Cardiac fibroblast (primary cell): ENCODE data around the gene CARD10.

Experiments used
- DNase-seq, 2 donors: peaks; one replicate each; pipeline versions ENCODE4 v3.0.0 to v3.0.0-alpha.2; 2010; ENCODE audit warnings: low read depth in 2 of 2
- H3K4me3 ChIP-seq, 2 donors: replicated peaks in 1 of 2; 1 replicate in 1 of 2; 2 replicates in 1 of 2; pipeline ENCODE4 v1.5.1; 2011; ENCODE audit warnings: low read depth in 2 of 2, low read length in 2 of 2, mild to moderate bottlenecking in 2 of 2, moderate library complexity in 1 of 2
- CTCF ChIP-seq: IDR thresholded peaks from one replicate; pipeline ENCODE4 v1.5.1; 2011; ENCODE audit warnings: low read depth, mild to moderate bottlenecking, low read length, inconsistent platforms

Gene CARD10

DNA sequence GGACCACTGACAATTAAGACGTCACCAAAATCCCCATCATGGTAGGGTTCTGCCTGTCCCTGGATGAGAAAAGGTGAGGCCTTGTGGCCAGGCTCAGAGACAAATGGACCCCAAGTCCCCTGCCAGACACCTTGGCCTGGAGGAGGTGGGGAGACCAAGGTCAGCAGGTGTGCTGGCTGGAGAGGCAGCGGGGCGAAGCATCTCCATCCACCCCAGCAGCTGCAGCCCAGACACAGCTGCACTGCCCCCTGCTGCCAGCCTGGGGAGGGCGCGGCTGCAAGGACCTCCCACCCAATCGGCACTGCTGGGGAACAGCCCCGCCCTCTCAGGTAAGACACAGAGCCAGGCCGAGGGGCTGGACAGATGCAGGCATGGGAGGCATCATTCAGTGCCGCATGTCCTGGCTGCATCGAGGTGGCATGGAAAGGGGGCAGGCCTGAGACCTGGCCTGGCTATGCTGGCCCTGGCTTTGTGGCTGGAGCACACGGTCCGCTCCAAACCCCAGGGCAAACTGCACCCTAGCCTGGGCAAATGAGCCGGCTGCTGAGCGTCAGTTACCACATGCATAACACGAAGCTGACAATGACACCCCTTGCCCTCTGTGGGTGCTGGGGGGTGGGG lies 20.8 kb downstream of the CARD10 start:
- DNase-seq, result no peak
- TF ChIP-seq CTCF, result peak; percentile 13
- H3K4me3 ChIP-seq, result no peak overlapping the region

GRCh38 chr22:37497062-37497599 lies 22.1 kb downstream of the CARD10 start:
- TF ChIP-seq CTCF, result no peak
- peak; percentile 88 to 94 for DNase-seq
- no peak overlapping the region for H3K4me3 ChIP-seq

DNA sequence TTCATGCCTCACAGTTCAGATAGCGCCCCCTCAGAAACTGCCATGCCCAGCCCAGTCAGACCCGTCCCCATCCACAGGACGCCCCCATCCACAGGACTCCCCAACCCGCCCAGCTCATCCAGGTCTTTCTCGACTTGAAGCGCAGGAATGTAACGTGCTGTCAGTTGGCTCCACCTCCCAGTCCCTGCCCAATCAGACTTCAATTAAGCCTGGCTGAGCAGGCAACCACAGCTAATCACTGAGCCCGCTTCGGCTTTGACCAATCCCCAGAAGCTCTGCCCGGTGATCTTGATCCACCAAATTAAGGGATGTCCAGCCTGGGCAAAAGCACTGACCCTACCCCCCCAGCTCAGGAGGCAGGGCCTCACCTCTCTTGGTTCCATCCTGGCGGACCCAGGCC lies 22.6 kb downstream of the CARD10 start:
- no peak overlapping the region for H3K4me3 ChIP-seq
- TF ChIP-seq CTCF, result no peak
- peak; percentile 46 to 50 for DNase-seq

- no peak for TF ChIP-seq CTCF
- DNase-seq, result no peak
- no peak overlapping the region for H3K4me3 ChIP-seq
These were observed 25.2 kb downstream of the CARD10 start for GRCh38 chr22:37493979-37494378.

DNA sequence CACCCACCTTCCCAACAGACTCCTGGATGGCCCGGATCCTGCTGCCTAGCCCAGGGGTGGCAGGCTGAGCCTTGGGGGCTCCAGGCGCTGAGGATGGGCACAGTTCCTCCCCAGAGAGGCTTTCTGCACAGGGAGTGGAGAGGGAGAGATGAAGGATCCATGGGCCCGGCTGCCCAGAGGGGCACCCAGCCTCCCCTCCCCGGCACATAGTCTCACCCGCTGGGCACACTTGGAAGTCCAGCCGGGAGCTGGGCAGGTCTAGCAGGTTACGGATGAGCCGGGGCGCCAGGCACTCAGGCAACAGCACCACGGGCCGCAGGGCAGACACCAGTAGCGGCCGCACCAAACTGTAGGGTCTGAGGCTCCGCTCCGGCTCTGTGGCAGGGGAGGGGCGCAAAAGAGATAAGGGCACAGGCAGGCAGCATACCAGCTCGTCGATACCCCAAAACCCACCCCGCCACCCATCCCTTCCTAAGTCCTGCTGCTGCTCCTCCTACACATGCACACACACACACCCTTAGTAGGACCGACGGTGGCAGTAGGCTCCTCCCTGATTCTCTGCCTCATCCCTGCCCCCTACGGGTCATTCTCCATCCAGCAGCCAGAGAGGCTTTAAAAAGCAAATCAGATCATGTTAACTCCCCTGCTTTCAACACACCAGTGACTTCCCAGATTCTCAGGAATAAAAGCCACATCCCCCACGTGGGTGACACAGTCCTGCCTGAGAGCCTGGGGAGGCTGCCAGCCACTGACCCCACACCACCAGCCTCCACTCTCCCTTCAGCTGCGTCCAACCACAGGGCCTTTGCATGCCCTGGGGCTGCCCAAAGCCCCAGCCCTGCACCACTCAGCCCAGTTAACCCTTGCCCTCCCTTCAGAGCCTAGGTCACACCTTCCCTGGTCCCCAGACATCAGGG lies 26.5 kb downstream of the CARD10 start:
- no peak overlapping the region for H3K4me3 ChIP-seq
- DNase-seq, result peak; percentile 62 to 63
- peak; percentile 62 for TF ChIP-seq CTCF

- no peak for DNase-seq
- H3K4me3 ChIP-seq, result no peak overlapping the region
- TF ChIP-seq CTCF, result no peak
These were observed 27.4 kb downstream of the CARD10 start for GRCh38 chr22:37491559-37492427.
